OCI-LY1 (cell line): ENCODE data around the gene PDE8A.

ENCODE experiments used
- CTCF ChIP-seq: fragments of 200-600 bp; sonication (generic), shearing (Covaris generic); IDR thresholded peaks from 2 replicates; pipeline ENCODE4 v1.5.1; 2017; ENCODE audit warnings: mild to moderate bottlenecking, antibody characterized with exemption, low read length, moderate library complexity, mixed read lengths
- EZH2 ChIP-seq: fragments of 200-600 bp; sonication (generic), shearing (Covaris generic); IDR thresholded peaks from 2 replicates; pipeline ENCODE4 v1.8.0; 2017; ENCODE audit warnings: borderline replicate concordance, mixed run types, mild to moderate bottlenecking, antibody characterized with exemption, low read length, moderate library complexity, mixed read lengths

GRCh38 chr15:85035980-85036379 lies 54.3 kb downstream of the PDE8A start:
- TF ChIP-seq CTCF: no peak
- no peak for TF ChIP-seq EZH2
